GM18505 (cell line): ENCODE data around the gene SSRP1.
"Not testable (repeated sequence)": the region's sequence is repeated elsewhere in the genome, so short reads cannot be mapped to it uniquely, and the experiment has no call there.

ENCODE experiments used
- ATAC-seq: cut with Tn5 transposase; IDR thresholded peaks from one replicate; pipeline ENCODE4 v1.9.1; 2021; ENCODE audit not compliant: unreplicated experiment
- POLR2A ChIP-seq: IDR thresholded peaks from 4 replicates; pipeline ENCODE4 v1.6.1; 2011; ENCODE audit warnings: borderline replicate concordance; ENCODE audit not compliant: insufficient read depth, insufficient read length; ENCODE audit errors: extremely low read depth

The SSRP1 gene

GRCh38 chr11:57341250-57341808 is 5.6 kb upstream of the SSRP1 start:
- ATAC-seq, result no peak
- no peak for TF ChIP-seq POLR2A

- TF ChIP-seq POLR2A, result no peak
- ATAC-seq, result no peak
Measured at GRCh38 chr11:57340039-57340615, 4.4 kb upstream of the SSRP1 start.

- TF ChIP-seq POLR2A, result no peak
- ATAC-seq, result no peak
Measured at GRCh38 chr11:57339328-57339727, 3.6 kb upstream of the SSRP1 start.

GRCh38 chr11:57338142-57338541 is 2.5 kb upstream of the SSRP1 start, which contains the start of gene P2RX3:
Gene P2RX3, plus strand, starts transcription at chr11:57338352. Its CDS starts 199 bp downstream, at chr11:57338551.
- TF ChIP-seq POLR2A, result no peak
- no peak for ATAC-seq

- ATAC-seq, result not testable (repeated sequence)
Measured at GRCh38 chr11:57336856-57337255, 1.2 kb upstream of the SSRP1 start.

- no peak for ATAC-seq
Measured at GRCh38 chr11:57336111-57336666, 497 bp upstream of the SSRP1 start.

GRCh38 chr11:57335023-57335342 is 709 bp downstream of the SSRP1 start:
- ATAC-seq, result peak; percentile 1
- TF ChIP-seq POLR2A, result no peak

More at GRCh38 chr11:57336111-57336666, 497 bp upstream of the SSRP1 start:
- no peak for TF ChIP-seq POLR2A

- no peak for TF ChIP-seq POLR2A
- ATAC-seq, result no peak
Measured at GRCh38 chr11:57332694-57333440, 2.8 kb downstream of the SSRP1 start.

GRCh38 chr11:57331720-57332119 is 4.0 kb downstream of the SSRP1 start:
- no peak for TF ChIP-seq POLR2A
- ATAC-seq, result no peak

GRCh38 chr11:57330029-57330428 is 5.7 kb downstream of the SSRP1 start:
- no peak for TF ChIP-seq POLR2A
- no peak for ATAC-seq

- no peak for TF ChIP-seq POLR2A
- ATAC-seq, result no peak
Measured at GRCh38 chr11:57327721-57328120, 8.0 kb downstream of the SSRP1 start.

GRCh38 chr11:57325735-57326048 is 10.0 kb downstream of the SSRP1 start:
- ATAC-seq, result no peak
- no peak for TF ChIP-seq POLR2A

- ATAC-seq, result peak; percentile 91
- TF ChIP-seq POLR2A, result peak; percentile 88
Measured at GRCh38 chr11:57324886-57325734, 10.6 kb downstream of the SSRP1 start, which contains the start of gene TNKS1BP1. Gene TNKS1BP1, minus strand, starts transcription at chr11:57324952. Its CDS starts 3,067 bp downstream, at chr11:57321885.
